HG03565 (cell line): ENCODE measurements around the gene LMAN1L.
A peak's percentile ranks its signal among the peaks of the same experiment; 100 is the strongest.

ENCODE experiments used
- ATAC-seq: cut with Tn5 transposase; IDR thresholded peaks from one replicate; pipeline ENCODE4 v1.9.1; 2021; ENCODE audit warnings: mild to moderate bottlenecking, moderate library complexity; ENCODE audit not compliant: unreplicated experiment

The LMAN1L gene

GRCh38 chr15:74854453-74855022 lies 41.9 kb downstream of the LMAN1L start:
- ATAC-seq: no peak

GRCh38 chr15:74855857-74856256 lies 43.2 kb downstream of the LMAN1L start:
- ATAC-seq: no peak

- ATAC-seq: no peak
These were observed 43.9 kb downstream of the LMAN1L start for GRCh38 chr15:74856537-74856936.

- ATAC-seq: peak; percentile 54
These were observed 44.5 kb downstream of the LMAN1L start for GRCh38 chr15:74857082-74857655.

DNA sequence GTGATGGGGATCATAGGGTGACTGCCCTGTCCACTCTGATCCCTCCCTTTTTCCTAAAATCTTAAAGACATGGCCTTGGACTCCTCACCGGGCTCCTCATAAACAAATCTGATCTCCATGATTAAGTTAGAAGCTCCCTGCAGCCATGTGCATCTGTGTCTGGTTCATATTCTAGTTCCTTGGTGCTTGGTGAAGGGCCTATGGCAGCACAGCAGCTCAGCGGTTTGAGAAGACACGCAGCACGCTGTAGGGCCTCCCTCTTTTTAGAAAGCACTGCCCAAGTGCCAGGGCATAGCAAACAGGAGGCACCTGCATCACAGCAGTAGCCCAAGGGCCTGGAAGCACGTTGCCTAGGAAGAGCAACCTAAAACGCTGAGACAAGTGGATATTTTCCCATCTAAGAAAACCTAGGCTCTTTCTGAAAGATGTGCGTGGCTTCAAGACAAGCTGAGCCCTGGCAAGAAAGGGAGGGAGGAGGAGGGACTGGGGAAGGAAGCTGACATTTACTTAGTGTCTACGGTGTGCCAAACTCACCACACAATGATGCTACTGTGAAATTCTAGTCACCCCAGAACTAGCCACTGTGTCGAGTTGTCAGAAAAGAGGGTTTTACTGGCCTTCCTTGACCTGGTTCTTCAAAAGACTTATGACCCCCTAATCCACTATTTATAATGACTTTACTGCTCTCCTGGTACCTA lies 45.2 kb downstream of the LMAN1L start:
- ATAC-seq: no peak

GRCh38 chr15:74858369-74858740 lies 45.7 kb downstream of the LMAN1L start:
- ATAC-seq: no peak

DNA sequence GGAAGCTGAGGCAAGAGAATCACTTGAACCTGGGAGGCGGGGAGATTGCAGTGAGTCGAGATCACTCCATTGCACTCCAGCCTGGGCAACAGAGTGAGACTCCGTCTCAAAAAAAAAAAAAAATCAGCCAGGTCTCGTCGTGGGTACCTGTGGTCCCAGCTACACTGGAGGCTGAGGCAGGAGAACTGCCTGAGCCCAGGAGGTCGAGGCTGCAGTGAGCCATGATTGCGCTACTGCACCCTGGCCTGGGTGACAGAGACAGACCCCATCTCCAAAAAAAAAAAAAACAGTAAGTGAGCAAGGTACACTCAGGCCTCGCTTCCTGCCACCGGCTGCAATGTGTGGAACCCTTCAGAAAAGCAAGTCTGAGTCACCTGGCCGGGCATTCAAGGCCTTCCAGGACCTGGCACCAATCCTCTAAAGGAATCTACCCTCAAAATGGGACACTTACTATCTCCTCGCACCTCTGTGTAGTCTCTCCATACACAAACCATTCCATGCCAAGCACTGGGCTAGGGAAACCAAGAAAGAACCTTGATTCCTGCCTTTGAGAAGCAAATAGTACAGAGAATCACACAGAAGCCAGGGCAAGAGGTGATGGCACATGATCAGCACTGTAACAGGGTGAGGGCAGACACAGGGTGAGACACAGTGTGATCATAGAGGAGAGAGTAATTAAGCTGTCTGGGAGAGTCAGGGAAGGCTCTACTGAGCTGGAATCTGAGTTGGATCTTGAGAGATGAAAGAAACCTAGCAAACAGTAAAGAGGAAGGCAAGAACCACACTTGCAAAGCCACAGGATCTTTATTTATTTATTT lies 50.8 kb downstream of the LMAN1L start:
- no peak for ATAC-seq

DNA sequence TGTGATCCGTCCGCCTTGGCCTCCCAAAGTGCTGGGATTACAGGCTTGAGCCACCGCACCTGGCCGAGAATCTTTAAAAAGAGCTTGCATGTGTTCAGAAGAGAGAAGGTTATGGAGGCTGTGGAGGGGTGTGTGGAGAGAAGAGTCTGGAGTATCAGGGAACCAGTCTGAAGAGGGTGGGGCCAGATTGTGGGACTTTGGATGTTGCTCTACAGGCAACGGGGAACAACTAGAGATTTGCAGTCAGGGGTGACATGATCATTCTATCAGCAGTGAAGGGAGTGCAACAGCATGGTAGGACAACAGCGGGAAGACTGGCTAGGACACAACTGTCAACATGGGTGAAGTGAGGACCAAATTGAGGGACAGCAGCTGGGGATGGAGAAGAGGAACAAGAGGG lies 51.7 kb downstream of the LMAN1L start:
- no peak for ATAC-seq

DNA sequence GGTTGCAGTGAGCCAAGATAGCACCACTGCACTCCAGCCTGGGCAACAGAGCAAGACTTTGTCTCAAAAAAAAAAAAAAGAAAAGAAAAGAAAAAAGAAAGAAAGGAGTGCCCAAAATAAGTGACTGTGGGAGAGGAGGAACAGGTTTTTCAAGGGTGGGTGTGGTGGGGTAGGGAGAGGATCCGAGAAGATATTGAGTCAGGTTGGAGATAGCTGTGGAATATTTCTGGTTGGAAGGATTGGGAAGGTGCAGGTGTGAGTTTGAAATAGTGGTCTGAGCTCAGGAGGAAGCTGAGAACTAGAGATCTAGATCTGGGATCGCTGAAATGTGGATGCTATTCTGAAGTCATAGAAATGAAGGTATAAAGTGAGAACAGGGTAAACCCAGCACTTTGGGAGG lies 52.7 kb downstream of the LMAN1L start:
- no peak for ATAC-seq

DNA sequence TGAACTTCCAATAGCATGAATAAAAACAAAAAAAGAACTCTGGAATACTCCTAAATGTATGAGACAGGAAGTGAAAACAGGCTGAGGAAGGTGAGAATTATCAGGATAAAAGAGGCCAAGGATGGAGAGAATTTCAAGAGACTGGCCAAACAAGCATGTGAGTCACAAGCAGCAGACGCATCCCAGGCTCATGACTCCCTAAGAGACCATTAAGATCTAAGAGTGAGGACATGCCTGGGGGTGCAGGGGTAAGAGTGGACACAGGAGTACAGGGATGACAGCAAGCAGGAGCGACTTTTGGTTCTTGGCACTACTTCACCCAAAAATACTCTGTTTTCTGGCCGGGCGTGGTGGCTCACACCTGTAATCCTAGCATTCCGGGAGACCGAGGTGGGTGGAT lies 53.5 kb downstream of the LMAN1L start:
- ATAC-seq: no peak

- no peak for ATAC-seq
These were observed 54.9 kb downstream of the LMAN1L start for GRCh38 chr15:74867466-74868038.

DNA sequence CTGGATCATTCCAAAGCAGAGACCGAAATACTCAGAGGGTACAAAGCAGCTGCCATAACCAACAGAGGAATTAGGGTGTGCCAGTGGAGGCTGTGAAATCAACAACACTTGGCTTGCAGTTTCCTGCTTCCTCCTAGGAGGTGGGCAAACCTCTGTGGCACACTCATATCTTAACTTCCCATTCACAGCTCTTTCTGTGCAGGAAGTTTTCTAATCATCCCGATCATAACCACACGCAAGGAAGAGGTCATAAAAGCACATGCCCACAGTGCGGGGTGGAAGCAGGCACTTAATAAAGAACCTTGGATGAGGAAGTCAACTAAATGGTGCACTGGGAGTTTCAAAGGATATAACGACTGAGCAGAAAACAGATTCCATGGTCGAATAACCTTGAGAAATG lies 55.4 kb downstream of the LMAN1L start:
- no peak for ATAC-seq

DNA sequence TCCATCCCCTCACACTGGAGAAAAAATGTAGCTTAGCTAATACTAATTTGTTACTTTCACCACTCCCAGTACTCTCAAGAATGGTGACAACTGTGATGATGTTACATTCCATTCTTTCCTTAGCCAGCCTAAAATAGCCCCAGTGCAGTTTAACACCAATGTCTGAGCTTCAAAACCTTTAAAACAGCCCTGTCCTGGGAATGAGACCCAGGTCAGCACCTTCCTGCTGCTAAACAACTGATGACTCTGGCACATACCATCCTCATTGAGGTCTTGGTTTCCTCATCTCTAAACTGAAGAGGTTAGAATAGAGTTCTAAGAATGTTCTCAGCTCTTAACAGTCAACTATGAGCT lies 56.7 kb downstream of the LMAN1L start:
- no peak for ATAC-seq

- peak; percentile 44 for ATAC-seq
These were observed 57.2 kb downstream of the LMAN1L start for GRCh38 chr15:74869726-74870407.

- no peak for ATAC-seq
These were observed 58.0 kb downstream of the LMAN1L start for GRCh38 chr15:74870436-74871215.

DNA sequence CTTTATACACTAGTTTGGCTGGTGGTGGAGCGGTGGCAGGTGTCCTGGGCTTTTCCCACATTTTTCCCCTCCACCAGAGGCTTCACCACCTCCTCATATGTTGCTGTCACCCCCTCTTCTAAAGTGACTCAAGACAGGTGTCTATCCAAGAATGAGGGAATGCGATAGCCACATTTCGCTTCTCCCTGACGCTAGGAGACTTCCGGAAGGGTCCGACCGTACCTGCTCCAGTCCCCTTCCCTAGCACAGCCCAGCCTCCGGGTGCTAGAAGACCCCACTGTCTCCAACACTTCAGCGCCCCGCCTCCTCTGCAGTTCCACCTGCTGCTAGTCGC lies 60.0 kb downstream of the LMAN1L start:
- ATAC-seq: no peak

DNA sequence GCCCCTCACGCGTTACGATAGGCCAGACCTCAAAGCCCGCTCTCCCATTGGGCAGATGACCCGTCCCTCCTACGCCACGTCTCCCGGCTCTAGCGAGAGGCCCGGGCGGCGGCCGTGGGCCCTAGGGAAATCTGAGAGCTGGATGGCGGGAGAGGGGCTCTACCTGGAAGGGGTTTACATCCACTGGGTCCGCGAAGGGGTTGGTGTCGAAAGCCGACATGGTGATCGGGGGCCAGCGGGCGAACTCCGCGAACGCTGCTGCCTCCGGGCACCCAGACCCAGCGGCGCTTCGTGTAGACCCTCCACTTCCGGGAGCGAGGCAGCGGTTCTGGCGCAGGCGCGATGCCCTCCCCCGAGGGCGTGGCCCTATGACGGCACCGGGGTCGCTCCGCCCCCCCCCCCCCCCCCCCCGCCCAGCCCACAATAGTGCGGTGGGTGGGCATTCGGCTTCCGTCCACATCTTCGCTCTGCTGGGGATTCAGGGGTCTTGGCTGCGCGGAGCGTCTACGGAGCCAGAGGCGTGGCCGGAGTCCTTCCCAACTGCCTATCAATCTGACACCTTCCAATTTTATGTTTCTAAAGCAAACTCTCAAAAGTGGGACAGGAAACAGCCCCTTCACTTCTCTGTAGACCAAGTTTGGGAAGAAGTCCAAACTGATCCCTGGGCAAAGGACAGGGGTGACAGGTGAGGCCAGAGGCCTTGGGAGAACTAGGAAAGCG lies 60.6 kb downstream of the LMAN1L start, which contains the start of gene SCAMP2:
Gene SCAMP2 (minus strand): TSS at position 330 of the 720 bp plus-strand sequence. CDS start 110 bp downstream, at position 220.
- ATAC-seq: peak; percentile 70

DNA sequence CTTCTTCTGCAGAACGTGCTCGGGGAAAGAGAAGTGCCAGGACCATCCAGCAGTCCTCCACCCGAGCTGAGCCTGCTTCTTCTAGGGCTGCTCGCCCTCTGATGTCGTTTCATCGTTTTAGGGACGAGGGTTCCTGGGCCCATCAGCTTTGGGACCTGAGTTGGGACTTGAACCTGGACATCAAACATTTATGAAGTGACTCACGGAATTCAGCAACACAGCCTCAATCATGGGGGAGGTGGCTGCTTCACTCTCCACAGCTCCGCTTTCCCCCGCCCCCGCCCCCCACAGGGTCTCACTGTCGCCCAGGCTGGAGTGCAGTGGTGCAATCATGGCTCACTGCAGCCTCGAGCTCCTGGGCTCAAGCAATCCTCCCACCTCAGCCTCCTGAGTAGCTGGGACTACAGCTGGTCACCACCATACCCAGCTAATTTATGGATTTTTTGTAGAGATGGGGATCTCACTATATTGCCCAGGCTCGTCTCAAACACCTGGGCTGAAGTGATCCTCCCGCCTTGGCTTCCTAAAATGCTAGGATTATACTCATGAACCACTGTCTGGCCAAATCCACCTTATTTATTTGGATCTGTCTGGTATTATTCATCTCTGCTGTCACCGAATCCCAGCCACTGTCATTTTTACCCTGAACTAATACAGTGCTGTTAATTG lies 61.3 kb downstream of the LMAN1L start:
- ATAC-seq: peak; percentile 1
